ENCODE data around the gene ITGB2. TPM values are rescaled to one million over a fixed set of nuclear protein-coding genes. Genes with fewer than 3 reads are reported as not detected.
A peak's percentile ranks its signal among the peaks of the same experiment; 100 is the strongest.

ITGB2 gene
- total RNA-seq, 1 donor from 2014 or later, result 0.34 TPM

- no peak for DNase-seq
Measured at GRCh38 chr21:44908908-44909307, 11.8 kb downstream of the ITGB2 start.

- DNase-seq, result no peak
Measured at GRCh38 chr21:44907966-44908895, 12.5 kb downstream of the ITGB2 start.

- DNase-seq, result no peak
Measured at GRCh38 chr21:44907225-44907965, 13.3 kb downstream of the ITGB2 start.

- no peak for DNase-seq
Measured at GRCh38 chr21:44905728-44906090, 15.0 kb downstream of the ITGB2 start.

- DNase-seq, result no peak
Measured at GRCh38 chr21:44905016-44905727, 15.5 kb downstream of the ITGB2 start.

DNA sequence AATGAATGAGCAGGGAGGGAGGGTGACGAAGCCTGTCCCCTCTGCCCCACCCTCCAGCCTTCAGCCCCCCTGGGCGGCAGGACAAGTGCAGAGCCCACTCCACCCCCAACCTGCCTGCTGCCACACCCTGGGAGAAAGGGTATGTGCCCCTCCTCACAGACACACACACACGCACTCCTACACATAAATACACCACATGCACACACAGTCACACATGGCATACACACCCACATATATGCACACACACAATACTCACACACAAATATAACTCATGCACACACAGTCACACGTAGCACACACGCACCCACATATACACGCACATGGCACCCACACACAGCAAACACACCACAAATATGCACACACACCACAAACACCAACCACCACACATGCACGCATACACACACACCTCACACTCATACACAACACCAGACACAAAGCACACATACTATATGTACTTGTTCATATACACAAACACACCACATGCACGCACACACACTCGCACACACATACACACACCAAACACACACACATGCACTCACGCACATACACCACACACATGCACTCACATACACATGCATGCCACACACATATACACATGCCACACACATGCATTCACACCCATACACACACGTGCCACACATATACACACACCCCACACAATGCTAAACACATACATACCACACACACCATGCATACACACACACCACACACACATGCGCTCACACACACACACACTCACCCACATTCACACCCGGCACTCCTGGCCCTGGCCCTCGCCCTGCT is 16.4 kb downstream of the ITGB2 start:
- no peak for DNase-seq

DNA sequence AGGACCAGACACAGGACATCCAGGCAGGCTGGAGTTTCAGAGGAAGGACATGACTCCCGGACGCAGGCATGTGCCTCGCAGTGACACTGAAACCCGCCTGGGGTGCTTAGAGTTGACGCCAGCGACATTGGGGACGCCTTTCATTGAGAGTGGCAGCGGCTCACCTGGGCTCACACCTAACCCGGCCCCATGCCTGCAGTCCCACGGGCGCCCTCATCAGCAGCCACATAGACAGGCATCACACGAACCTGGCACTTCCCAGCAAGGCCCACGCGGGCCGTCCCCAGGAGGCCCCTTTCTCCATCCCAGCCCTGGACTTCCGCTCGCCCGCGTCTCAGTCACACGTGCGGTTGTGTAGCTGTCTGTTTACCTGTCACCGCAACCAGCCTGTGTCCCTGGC is 17.0 kb downstream of the ITGB2 start:
- DNase-seq, result no peak

DNA sequence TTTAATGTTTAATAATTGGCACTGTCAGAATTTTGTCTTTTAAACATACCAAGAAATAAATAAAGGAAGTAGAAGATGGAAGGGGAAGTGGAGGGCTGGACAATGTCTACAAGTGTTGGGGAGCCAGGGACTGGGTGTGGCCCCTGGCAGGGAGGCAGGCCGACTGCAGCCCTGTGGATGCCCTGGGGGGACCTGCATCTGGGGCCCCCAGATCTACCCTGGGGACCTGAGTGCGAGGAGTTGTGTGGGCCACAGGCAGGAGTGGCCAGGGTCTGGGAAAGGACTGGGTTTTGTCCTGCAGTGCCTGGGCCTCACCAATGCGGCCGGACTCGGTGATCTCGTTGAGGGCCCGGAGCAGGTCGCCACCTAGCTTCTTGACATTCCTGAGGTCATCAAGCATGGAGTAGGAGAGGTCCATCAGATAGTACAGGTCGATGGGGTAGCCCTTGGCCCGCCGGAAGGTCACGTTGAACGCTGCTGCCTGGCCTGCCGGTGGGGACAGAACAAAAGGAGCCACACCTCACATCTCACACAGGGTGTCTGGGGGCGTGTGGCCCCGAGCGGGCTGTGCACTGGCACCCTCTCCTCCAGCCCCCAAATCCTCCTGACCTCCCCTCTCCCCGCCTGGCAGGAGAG is 17.5 kb downstream of the ITGB2 start:
- no peak for DNase-seq

DNA sequence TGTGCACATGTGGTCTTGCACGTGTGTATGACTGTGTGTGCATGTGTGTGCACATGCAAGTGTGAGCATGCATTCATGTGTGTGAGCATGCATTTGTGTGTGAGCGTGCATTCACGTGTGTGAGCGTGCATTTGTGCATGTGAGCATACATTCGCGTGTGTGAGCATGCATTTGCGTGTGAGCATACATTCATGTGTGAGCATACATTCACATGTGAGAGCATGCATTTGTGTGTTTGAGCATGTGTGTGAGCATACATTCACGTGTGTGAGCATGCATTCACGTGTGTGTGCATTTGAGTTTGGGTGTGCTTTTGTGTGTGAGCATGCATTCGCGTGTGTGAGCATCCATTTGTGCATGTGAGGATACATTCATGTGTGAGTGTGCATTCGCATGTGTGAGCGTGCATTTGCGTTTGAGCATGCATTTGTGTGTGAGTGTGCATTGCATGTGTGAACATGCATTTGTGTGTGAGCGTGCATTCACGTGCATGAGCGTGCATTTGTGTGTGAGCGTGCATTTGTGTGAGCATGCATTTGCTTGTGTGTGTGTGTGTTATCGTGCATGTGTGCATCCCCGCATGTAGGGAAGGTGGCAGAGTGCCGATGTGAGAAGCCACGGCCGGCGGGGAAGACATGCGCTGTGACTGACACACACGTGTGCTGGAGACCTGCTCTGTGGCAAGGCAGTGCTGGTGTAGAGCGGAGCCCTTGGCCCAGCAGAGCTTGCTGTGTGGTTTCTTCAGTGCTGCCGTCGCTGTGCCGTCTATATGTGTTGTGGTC is 18.2 kb downstream of the ITGB2 start:
- no peak for DNase-seq

DNA sequence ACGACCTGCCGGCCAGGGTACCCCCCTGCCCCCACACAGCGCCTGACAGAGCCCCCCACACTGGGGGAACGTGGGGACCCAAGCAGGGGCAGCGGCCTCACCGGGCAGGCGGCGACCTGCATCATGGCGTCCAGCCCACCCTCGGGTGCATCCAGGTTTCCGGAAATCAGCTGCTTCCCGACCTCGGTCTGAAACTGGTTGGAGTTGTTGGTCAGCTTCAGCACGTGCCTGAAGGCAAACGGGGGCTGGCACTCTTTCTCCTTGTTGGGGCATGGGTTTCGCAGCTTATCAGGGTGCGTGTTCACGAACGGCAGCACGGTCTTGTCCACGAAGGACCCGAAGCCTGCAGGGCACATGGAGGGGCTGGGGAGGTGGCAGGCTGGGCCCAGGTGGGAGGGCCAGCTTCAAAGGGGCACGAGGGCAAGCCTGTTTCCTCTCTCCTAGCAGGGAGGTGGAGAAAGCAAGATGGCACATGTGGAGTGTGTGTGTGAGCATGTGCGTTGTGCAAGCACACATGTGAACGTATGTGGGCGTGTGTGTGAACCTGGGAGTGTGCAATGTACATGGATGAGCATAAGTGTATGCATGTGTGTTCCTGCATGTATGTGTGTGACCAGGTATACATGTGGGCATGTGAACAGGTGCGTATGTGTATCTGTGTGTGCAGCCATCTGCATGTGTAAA is 19.2 kb downstream of the ITGB2 start:
- DNase-seq, result peak; percentile 35

DNA sequence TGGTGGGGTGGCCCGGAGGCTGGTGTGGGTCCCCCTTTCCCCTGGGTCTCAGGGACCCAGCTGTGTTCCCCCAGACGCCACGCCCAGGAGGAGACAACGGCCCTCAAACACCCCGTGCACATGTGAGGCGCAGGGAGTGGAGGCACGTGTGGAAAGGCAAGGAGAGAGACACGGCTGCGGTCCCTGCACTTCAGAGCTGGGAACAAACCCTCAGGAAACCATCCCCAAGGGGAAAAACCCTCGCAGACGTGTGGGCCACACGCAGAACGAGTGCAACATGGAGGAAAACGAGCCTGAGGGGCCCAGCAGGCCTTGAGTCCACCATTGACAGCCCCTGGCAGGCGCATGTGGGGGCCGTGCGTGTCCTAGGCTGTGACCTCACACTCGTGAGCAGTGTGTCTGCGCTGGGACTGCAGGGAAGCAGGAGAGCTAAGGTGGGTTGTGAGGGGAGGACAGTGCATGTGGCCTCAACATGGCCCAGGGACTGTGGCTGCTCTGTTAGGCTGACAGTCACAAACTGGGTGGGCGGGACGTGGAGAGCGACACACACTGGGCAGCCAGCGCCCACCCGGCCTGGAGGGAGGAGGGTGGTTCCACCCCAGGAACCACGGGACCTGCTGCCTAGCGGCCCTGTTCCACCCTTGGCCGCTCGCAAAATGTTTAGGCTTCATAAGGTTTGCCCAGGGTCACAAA is 20.0 kb downstream of the ITGB2 start:
- DNase-seq, result no peak

- no peak for DNase-seq
Measured at GRCh38 chr21:44899768-44900558, 20.7 kb downstream of the ITGB2 start.

- no peak for DNase-seq
Measured at GRCh38 chr21:44898851-44899767, 21.6 kb downstream of the ITGB2 start.

DNA sequence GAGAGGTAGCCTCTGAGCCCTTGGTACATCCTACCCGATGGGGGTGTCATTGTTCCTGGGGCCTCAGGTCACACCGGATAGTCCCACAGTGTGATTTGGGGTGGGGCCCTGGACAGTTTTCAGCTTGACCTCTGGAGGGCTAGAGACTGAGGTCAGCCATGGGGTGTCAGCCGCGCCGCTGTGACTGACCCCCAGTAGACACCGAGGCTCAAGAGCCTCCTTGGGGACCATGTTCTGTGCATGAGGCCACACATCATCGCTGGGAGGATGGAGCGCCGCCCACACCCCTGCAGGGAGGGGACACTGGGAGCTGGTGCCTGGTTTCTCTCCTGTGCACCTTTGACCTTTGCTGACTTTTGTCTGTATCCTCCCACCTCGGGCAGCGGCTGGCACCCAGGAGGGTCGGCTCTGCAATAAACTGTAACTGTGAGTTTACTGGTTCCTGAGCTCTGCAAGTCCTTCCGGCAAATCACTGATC is 22.6 kb downstream of the ITGB2 start:
- DNase-seq, result no peak

GRCh38 chr21:44897326-44898010 is 23.2 kb downstream of the ITGB2 start:
- no peak for DNase-seq

GRCh38 chr21:44896561-44897286 is 24.0 kb downstream of the ITGB2 start:
- DNase-seq, result peak; percentile 32

All from dermis blood vessel endothelial cell (primary cell).